ENCODE data around the gene ADRA1B.

ADRA1B gene

DNA sequence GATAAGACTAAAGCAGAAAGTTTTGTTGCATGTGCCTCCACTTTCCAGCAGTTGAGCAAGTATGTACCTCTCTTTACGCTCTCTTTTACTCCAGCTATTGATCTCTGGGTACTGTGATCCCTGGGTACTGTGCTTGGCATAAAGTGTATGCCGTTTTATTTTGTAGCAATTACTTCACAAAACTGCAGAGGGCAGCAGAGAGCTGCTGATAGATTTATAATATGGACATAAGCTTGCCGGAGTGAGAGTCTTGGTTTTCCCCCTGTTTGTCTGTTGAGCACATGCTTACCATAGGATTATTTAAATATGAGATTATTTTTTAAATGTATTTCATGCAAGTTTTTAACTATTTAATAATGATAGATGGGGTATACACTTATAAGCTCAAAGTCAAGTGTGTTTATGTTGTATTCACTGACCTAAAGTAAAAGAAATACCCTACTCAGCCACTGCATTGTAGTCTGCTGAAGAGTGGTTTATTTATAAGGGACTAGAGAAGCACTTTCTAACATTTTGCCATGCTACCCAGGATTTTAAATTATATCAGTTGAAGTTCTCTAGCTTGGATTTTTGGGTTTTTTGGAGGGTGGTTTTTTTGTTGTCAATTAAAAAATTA, 105.7 kb downstream of the ADRA1B start:
- peaks cover 37% of the 10 kb centered on the region for H3K36me3 ChIP-seq (ENCODE audit: insufficient read depth, insufficient read length, low read length)
- TF ChIP-seq SUZ12 (IDR thresholded peaks at IDR 0.05; ENCODE audit: extremely low read depth, insufficient read depth, insufficient read length) (no peak), YY1 (IDR thresholded peaks at IDR 0.05; ENCODE audit: insufficient read depth, insufficient read length) (no peak), ZNF274 (IDR thresholded peaks at IDR 0.05; ENCODE audit: low read depth, low read length) (no peak)

More for the DNA sequence above, 105.7 kb downstream of the ADRA1B start:
- no peak overlapping the region for H3K9ac ChIP-seq (ENCODE audit: insufficient read length, low read depth)
- H3K4me3 ChIP-seq (ENCODE audit: insufficient read length, low read depth), result no peak overlapping the region
- H3K9me3 ChIP-seq (ENCODE audit: insufficient read depth, low read length), result no peaks in the 10 kb centered on the region
- H3K27me3 ChIP-seq (ENCODE audit: insufficient read depth, insufficient read length), result no peaks in the 10 kb centered on the region
- no peaks in the 10 kb centered on the region for H3K4me1 ChIP-seq (ENCODE audit: insufficient read depth, insufficient read length)
- peak; percentile 33 for DNase-seq (ENCODE audit: low read depth, low spot score)
